HG03097 (cell line): Measurements from ENCODE around the gene FNDC10.
"Not testable (repeated sequence)": the region's sequence is repeated elsewhere in the genome, so short reads cannot be mapped to it uniquely, and the experiment has no call there.

Experiments
- ATAC-seq: cut with Tn5 transposase; IDR thresholded peaks from one replicate; pipeline ENCODE4 v1.9.1; 2021; ENCODE audit not compliant: unreplicated experiment, low FRiP score

FNDC10 gene

GRCh38 chr1:1600861-1601563 lies 1.1 kb upstream of the FNDC10 start:
- no peak for ATAC-seq

- ATAC-seq = no peak
These were observed 653 bp downstream of the FNDC10 start for GRCh38 chr1:1599030-1599934.

DNA sequence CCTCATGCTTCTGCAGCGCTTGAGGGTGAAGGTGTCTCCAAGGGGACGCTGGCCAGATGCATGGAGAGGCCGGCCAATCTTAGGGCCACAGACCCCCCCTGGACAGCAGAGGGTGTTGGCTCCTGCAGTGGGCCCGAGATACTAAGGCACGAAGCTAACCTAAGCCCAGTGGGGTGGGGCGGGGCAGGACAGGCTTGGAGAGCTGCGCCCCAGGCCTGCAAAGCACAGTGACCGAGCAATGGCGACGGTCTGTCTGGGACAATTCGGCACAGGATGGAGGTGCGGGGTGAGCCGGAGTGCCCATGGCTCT lies 1.3 kb downstream of the FNDC10 start:
- ATAC-seq = no peak

DNA sequence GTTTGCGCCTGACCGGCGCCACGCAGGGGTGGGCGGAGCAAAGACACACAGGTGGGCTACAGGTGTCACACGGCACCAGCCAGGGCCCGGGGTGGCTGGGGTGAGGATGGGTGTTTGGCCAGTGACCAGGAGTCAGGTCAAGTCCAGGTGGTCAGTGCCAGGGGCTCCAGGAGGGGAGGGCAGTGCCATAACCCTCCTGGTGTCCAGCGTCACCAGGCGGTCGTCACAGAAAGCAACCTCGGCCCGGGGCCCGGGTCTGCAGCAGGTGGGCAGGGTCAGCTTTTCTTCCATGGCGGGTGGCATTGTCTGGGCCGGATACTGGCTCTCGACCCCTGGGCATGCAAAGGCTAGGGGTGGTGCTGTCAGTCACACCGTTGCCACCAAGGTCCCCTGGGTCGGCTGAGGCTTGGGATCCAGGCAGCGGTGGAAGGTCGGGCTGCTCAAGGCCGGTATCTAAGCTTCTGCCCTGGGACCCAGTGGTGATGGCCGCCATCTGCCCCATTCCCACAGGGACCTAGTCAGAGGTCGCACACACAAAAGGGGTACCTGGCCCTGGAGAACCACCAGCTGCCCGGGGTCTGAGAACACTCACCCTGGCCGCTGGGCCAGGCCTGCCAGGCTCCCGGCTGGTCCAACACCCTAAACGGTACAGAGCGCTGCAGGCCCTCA lies 1.8 kb downstream of the FNDC10 start:
- no peak for ATAC-seq

DNA sequence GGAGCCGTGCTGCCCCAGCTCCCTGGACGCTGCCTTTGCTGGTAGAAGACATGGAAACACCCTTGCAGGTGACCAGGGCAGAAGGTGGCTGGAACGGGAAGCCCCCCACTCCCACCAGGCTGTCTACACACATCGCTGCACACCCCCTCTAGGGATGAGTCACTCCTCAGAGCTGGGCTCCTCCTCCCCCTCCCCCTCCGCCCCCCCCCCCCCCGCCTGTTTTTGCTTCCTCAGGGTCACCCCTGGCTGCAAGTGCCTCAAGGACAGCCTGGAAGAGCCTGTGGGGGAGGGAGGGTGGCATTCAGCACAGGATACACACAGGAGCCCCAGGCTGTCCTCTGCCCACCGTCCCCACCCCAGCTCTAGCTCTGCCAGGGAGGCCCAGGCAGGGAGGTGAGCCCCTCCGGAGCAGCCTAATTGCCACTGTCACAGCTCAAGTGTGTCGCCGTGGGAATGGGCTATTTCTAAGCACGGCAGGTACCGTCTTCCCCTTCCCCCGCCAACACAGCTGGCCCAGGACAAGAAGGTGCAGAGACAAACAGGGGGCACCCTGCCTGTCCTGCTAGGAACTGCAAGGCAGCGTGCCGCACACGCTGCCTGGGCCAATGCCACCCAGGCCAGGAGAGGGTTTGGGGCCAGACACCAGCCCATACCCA lies 2.5 kb downstream of the FNDC10 start:
- ATAC-seq = no peak

GRCh38 chr1:1596493-1597274 lies 3.3 kb downstream of the FNDC10 start:
- ATAC-seq = no peak

GRCh38 chr1:1595341-1595740 lies 4.6 kb downstream of the FNDC10 start:
- ATAC-seq = not testable (repeated sequence)

DNA sequence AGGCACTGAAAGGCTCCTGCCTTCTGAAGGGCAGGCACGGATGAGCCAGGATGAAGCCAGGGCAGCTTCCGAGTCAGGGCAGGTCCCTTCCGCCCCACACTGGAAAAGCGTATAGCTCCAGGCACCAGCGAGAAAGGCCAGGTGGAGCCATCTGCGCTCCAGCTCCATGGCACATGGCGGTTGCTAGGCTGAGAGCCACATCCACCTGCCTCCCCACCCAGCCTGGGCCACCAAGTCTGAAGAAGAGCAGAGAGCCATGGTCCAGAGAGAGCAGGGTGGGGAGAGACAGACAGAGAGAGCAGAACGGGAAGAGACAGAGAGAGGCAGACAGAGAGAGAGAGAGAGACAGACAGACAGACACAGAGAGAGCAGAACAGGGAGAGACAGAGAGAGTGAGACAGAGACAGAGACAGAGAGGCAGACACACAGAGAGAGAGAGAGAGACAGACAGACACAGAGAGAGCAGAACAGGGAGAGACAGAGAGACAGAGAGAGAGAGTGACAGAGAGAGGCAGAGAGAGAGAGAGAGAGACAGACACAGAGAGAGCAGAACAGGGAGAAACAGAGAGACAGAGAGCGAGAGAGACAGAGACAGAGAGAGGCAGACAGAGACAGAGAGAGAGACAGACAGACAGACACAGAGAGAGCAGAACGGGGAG lies 5.2 kb downstream of the FNDC10 start:
- no peak for ATAC-seq

DNA sequence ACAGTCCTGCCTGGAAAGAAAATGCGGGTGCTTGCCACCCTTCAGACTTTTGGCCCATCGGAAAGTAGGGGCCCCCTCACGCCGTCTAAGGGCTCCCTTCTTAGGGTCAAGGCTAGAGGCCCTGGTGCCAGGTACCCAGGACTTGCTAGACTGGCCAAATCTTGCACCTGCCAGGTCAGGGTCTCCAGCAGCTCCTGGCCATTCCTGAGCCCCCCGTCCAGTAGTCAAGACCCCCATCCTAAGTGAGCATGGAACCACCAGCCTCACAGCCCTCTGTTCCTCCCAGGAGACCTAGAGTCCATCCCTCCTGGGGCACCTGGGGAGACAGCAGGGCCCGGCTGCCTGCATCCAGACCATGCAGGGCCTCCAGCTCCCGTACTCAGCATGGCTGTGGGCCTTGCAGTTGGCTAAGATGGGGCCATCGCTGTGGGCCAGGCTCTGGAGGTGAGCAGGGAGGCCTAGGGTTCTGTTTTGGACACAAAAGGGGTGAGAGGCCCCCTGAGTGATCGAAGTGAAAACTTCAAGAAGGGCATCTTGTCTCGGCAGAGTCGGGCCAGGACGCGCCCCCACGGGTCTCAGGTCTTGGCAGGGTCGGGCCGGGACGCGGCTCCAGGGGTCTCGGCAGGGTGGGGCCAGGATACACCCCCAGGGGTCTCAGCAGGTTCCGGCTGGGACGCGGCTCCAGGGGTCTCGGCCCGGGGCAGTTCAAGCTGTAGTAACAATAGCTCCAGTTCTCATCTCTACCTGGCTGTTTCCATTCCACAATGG lies 5.9 kb downstream of the FNDC10 start:
- no peak for ATAC-seq

GRCh38 chr1:1591452-1591851 lies 8.5 kb downstream of the FNDC10 start:
- ATAC-seq = no peak

DNA sequence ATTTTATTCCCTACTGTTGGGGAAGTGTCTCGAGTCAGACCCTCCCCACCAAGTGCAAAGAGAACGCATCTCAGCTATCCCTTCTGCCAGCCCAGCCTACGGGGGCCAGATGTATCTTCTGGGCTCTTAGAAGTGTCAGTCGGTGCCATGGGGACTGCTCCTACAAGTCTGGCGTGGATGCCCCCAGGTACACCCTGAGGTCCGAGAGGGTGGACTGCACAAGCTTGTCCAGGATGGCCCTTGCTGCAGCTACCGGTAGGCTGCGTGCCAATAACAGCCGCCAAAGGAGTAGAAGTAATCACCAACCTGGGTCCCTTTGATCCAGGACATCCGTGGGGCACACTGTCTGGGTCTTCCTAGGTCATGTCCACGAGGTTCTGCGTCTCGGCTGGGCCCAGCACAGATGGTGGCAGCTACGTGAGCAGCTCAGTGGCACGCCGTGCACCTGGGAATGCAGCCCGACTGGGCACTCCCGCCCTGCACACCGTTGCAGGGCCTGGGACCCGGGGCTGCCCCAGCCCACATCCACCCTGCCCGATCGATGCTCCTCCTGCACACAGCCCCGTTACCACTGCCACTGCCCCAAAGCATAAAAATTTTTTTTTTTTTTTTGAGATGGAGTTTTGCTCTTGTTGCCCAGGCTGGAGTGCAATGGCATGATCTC lies 16.5 kb downstream of the FNDC10 start:
- ATAC-seq = no peak

GRCh38 chr1:1582585-1583346 lies 17.2 kb downstream of the FNDC10 start:
- ATAC-seq = no peak

DNA sequence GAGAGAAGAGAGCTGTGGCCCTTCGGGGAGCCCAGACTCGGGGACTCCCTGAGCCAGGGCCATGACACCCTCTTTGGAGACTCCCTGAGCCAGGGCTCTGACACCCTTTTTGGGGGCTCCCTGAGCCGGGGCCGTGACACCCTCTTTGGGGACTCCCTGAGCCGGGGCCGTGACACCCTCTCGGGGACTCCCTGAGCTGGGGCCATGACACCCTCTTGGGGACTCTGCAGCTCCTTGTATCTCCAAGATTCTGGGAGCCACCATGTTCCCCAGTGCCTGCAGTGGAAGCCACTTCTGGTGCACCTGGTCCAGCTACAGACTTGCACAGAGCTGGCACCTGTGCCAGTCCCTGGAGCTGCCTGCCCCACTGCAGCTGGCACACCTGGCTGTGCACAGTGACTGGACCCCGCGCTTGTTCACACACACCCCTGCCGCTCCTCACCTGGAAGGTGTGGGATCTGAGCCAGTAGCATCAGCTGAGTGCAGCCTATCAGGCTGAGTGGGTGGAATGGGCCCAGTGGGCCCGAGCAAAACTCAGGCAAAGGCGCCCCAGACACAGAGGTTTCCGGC lies 21.5 kb downstream of the FNDC10 start:
- no peak for ATAC-seq

- no peak for ATAC-seq
These were observed 22.4 kb downstream of the FNDC10 start for GRCh38 chr1:1577367-1578011.

GRCh38 chr1:1574721-1575537 lies 25.0 kb downstream of the FNDC10 start, which contains the start of gene SSU72:
SSU72 (minus strand) TSS chr1:1574863; CDS start chr1:1574557, 306 bp downstream.
- ATAC-seq = peak; percentile 75
